GM12801 (cell line): Measurements from ENCODE around the gene CCDC91.

ENCODE experiments used
- TF ChIP-seq, protein P1 (sequence below): IDR thresholded peaks from one replicate; pipeline ENCODE4 v1.5.1; 2011; ENCODE audit warnings: control low read depth; ENCODE audit not compliant: insufficient read length; ENCODE audit errors: extremely low read depth

The CCDC91 gene

DNA sequence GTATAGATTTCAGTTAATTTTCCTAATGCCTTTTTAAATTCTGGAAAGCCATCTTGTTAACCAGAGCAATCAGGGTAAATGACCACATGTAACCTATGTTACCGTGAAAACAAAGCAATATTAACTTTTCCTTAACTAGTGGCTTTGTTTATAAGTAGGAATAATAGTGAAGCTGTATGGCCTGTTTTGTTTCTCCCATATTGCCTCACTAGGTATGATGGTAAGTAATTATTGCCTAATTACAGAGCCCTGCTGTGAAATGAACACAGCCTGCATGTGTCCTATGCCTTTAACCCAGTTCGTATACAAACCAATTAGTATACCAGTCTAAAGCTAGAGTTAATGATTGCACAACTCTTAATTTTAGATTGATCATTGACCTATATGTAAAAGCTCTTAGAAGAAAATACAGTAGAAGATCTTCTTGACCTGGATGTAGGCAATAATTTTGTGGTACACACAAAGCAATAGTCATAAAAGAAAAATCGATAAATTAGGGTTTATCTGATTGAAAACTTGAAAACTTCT, 249.9 kb downstream of the CCDC91 start:
- TF ChIP-seq, protein P1, sequence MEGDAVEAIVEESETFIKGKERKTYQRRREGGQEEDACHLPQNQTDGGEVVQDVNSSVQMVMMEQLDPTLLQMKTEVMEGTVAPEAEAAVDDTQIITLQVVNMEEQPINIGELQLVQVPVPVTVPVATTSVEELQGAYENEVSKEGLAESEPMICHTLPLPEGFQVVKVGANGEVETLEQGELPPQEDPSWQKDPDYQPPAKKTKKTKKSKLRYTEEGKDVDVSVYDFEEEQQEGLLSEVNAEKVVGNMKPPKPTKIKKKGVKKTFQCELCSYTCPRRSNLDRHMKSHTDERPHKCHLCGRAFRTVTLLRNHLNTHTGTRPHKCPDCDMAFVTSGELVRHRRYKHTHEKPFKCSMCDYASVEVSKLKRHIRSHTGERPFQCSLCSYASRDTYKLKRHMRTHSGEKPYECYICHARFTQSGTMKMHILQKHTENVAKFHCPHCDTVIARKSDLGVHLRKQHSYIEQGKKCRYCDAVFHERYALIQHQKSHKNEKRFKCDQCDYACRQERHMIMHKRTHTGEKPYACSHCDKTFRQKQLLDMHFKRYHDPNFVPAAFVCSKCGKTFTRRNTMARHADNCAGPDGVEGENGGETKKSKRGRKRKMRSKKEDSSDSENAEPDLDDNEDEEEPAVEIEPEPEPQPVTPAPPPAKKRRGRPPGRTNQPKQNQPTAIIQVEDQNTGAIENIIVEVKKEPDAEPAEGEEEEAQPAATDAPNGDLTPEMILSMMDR = no peak

DNA sequence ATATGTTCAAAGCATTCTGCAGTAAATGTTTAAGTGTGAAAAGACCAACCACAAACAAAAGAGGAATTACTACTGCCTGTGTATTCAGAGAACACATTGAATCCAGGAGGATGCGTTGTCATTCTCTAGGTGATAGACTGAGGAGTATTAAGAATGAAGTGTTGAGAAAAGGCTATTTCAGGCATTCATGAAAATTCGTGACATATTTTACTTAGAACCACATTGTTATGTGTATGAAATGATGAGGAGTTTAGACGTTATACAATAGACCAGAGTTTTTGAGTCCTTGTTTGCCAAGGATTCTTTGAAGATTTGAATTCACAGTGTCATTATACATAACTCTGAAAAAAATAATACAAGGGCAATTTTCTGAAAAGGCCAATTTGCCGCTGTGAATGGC, 251.8 kb downstream of the CCDC91 start:
- TF ChIP-seq, protein P1 = no peak

DNA sequence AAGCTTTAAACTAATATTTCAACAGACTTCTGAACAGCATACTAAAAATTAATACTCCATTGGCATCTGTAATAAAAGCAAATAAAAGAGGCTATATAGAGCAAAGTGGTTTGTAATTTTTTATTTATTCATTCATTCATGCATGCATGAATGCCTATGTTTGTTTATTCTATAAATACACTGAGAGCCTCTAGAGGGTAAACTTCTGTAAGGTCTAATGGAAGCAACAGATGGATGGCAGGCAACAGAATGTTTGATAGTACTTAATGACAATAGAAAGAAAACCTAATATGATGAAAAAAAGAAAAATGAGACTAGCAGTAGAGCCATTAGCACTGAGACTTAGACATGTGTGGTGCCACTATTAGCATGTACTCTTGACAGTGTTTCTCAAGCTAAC, 253.1 kb downstream of the CCDC91 start:
- TF ChIP-seq, protein P1 = no peak

DNA sequence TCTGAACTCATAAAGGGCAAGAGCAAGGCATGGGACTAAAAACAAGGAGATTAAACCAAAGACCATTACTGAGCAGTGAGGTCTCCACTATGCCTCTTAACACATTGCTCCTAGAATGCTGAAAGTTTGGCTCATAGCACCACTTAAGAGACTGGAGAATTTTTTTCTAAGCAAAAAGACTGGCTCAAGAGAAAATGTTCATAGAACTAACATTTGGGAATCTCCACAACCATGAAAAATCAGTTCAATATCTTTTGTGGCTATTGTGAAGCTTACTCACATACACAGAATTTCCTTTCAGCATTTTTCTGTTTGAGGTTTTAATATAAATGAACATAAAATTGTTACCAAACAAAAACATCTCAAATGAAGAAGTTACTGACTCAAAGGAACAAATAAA, 255.8 kb downstream of the CCDC91 start:
- TF ChIP-seq, protein P1 = no peak

DNA sequence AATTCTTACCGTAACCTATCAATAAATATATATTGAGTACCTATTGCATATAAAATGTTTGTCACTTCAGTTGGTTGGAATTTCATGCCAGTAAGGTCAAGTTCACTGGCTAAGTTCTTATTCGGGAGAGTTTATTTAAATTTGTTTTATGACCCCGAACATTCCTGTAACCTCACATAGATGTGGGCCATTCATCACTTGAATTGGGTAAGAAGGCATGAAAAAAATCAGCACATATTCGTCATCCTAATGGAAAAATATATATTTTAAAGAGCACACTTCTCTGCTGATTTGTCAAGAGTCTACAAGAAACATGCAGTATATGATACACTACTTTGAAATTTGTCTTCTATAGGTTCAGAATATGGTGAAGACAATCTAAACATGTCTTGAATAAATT, 263.4 kb downstream of the CCDC91 start:
- TF ChIP-seq, protein P1 = no peak

DNA sequence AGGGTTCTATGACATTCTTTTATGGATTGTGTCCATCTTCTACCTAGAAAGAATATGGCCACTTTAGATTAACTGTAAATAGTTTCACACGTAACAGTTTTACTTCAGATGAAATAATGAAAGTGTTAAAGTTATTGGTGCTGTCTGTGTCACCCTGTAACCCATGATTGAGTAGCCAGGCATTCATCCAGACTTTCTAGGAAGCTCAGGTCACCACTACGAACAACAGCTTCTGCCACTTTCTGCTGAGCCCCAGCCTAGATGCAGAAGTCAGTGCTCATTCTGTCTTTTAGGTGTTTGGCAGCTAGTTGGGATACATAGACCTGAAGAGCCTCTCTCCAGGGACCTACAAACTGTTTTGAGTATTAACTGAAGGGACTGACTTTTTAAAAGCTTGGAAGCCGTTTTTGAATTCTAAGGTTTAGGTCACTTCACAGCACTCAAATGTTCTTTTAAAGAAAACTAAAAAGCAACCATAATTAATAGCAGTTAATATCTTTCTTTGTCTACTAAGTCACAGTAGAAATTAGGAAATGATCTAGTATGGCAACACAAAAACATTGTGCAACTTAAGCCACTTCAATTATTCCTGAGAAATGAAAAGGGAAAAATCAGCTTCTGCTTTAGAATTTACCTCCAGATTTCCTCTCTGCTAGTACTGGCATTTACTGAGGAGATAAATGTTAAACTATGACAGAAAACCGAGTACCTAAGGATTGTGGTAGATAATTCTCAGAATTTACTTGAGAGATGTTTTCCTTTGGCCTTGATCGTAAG, 266.9 kb downstream of the CCDC91 start:
- TF ChIP-seq, protein P1 = no peak

DNA sequence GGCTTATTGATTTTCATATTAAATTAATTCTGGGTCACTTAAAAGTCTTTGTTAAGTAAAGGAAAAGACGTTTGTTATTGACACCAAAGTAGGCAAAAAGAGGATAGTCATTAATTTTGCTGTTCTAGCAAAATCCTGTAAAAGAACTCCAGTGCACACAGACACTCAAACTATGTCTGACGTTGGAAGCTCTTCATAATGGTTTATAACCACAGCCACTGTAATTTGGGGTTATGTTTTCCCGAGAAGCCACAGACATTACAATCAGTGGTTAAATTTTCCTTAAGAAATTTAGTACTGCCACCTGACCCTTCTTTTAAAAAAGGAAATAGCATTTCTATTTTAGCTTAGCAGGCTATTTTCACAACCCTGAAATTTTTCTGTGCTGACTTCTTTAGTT, 267.5 kb downstream of the CCDC91 start:
- TF ChIP-seq, protein P1 = no peak
